Esophagus squamous epithelium (tissue), 5 donors: Measurements from ENCODE around the gene ADD3. TPM values are rescaled to one million over a fixed set of nuclear protein-coding genes. Genes with fewer than 3 reads are reported as not detected.

Experiments
- DNase-seq: peaks from one replicate; lab custom pipeline; 2025; lab: John Stamatoyannopoulos, UW
- H3K27ac ChIP-seq, 4 donors: fragments of 200-600 bp; sonication (generic); one replicate each; pipeline ENCODE4 v1.5.1; 2016 to 2019; ENCODE audit warnings: mild to moderate bottlenecking in 1 of 4
- H3K27me3 ChIP-seq, 4 donors: fragments of 200-600 bp; sonication (generic); 1 replicate in 3 of 4; 2 replicates in 1 of 4; pipeline versions ENCODE4 v1.5.1 to v1.6.0; 2017 to 2021; ENCODE audit warnings: antibody characterized with exemption in 1 of 4
- H3K36me3 ChIP-seq, 3 donors: fragments of 200-600 bp; sonication (generic); one replicate each; pipeline ENCODE4 v1.5.1; 2016 to 2019
- H3K4me1 ChIP-seq, 3 donors: fragments of 200-600 bp; sonication (generic); one replicate each; pipeline ENCODE4 v1.5.1; 2017 to 2019
- H3K4me3 ChIP-seq, 4 donors: fragments of 200-600 bp; sonication (generic); 1 replicate in 3 of 4; 2 replicates in 1 of 4; pipeline ENCODE4 v1.5.1; 2016 to 2019; ENCODE audit warnings: mild to moderate bottlenecking in 2 of 4, moderate library complexity in 1 of 4
- H3K9me3 ChIP-seq, 3 donors: fragments of 200-600 bp; sonication (generic); one replicate each; pipeline ENCODE4 v1.5.1; 2016 to 2019
- CTCF ChIP-seq, 6 experiments: fragments of 450-650 bp in 4 of 6; fragments of 200-600 bp in 2 of 6; sonication (generic) in 2 of 6; IDR thresholded peaks; one replicate each; pipeline ENCODE4 v1.5.1; 2016 to 2019; ENCODE audit warnings: antibody characterized with exemption in 6 of 6, mild to moderate bottlenecking in 4 of 6, moderate library complexity in 4 of 6
- POLR2A ChIP-seq, 4 donors: fragments of 450-650 bp; IDR thresholded peaks; one replicate each; pipeline ENCODE4 v1.6.1; 2017; ENCODE audit warnings: antibody characterized with exemption in 4 of 4, mild to moderate bottlenecking in 4 of 4, moderate library complexity in 3 of 4
- WGBS, 2 donors: methylation state at CpG; one replicate each; pipeline ENCODE4 v1.1.5; 2018; 5-methylcytosine and 5-hydroxymethylcytosine counted together
- intact Hi-C: fragments of 100-400 bp; cut with DNase I; formaldehyde crosslinking; loops from one replicate; pipeline ENCODE4 v1.15.0; 2022
- total RNA-seq, 4 donors: library from RNA; depleted of rRNA; stranded (reverse); fragments of >200 nt; gene quantifications; one replicate each; pipeline ENCODE4 v1.1.0, GENCODE V29; 2016
- donor health status: DM: yes; HTN: yes; CAD: no.

ADD3 gene
- total RNA-seq, 4 donors from 2014 or later, result 52.5 to 214 (median 145) TPM

GRCh38 chr10:110144507-110144906, 136.7 kb downstream of the ADD3 start:
- Histone ChIP-seq H3K9me3 (no peaks in the 10 kb centered on the region), H3K27me3 (peaks cover 0 to 25% (median 0%) of the 10 kb centered on the region in 4 donors), H3K4me1 (no peaks in the 10 kb centered on the region), H3K36me3 (no peaks in the 10 kb centered on the region), H3K4me3 (no peak overlapping the region), H3K27ac (no peak overlapping the region)
- DNase-seq, result no peak
- intact Hi-C loops, result loop anchor here (10.0 kb wide), 1 partner anchor 60 kb away; the partner anchor contains the start of gene MXI1
- WGBS, 2 donors, result 56 to 74% methylated on average over 1 of the region's 1 CpG
- TF ChIP-seq POLR2A (IDR thresholded peaks at IDR 0.05) (no peak), CTCF (IDR thresholded peaks at IDR 0.05) (no peak)

GRCh38 chr10:110147961-110148360, 140.2 kb downstream of the ADD3 start:
- Histone ChIP-seq H3K9me3 (no peaks in the 10 kb centered on the region), H3K36me3 (no peaks in the 10 kb centered on the region), H3K4me3 (no peak overlapping the region), H3K27me3 (peaks cover 0 to 47% (median 1%) of the 10 kb centered on the region in 4 donors), H3K4me1 (peaks cover 0 to 8% (median 0%) of the 10 kb centered on the region in 3 donors), H3K27ac (no peak overlapping the region)
- intact Hi-C loops, result loop anchor here (10.0 kb wide), 1 partner anchor 57 kb away; the partner anchor contains the start of gene MXI1
- DNase-seq, result no peak
- WGBS, 2 donors, result 44 to 52% methylated on average over 8 of the region's 8 CpGs
- TF ChIP-seq POLR2A (IDR thresholded peaks at IDR 0.05) (no peak), CTCF (IDR thresholded peaks at IDR 0.05) (no peak)

- intact Hi-C loops, result loop anchor here (10.0 kb wide), 1 partner anchor 56 kb away; the partner anchor contains the start of gene MXI1
- TF ChIP-seq POLR2A (IDR thresholded peaks at IDR 0.05) (no peak), CTCF (IDR thresholded peaks at IDR 0.05) (no peak)
- WGBS, 2 donors, result 69 to 90% methylated on average over 2 to 7 of the region's 8 CpGs
These were observed 141.5 kb downstream of the ADD3 start for GRCh38 chr10:110149259-110149658.

GRCh38 chr10:110150046-110150445, 142.3 kb downstream of the ADD3 start:
- 69 to 94% methylated on average over 2 to 4 of the region's 4 CpGs for whole genome bisulfite sequencing, 2 donors

More at GRCh38 chr10:110149259-110149658, 141.5 kb downstream of the ADD3 start:
- no peaks in the 10 kb centered on the region for H3K9me3 ChIP-seq
- H3K4me3 ChIP-seq, result no peak overlapping the region
- peaks cover 0 to 8% (median 0%) of the 10 kb centered on the region in 3 donors for H3K4me1 ChIP-seq
- H3K27me3 ChIP-seq, result peaks cover 0 to 51% (median 1%) of the 10 kb centered on the region in 4 donors
- no peaks in the 10 kb centered on the region for H3K36me3 ChIP-seq
- no peak for DNase-seq
- H3K27ac ChIP-seq, result no peak overlapping the region

More at GRCh38 chr10:110150046-110150445, 142.3 kb downstream of the ADD3 start:
- TF ChIP-seq CTCF (IDR thresholded peaks at IDR 0.05), result no peak
- no peak for TF ChIP-seq POLR2A (IDR thresholded peaks at IDR 0.05)
- H3K27me3 ChIP-seq, result peaks cover 0 to 55% (median 1%) of the 10 kb centered on the region in 4 donors
- no peaks in the 10 kb centered on the region for H3K36me3 ChIP-seq
- no peaks in the 10 kb centered on the region for H3K9me3 ChIP-seq
- H3K4me1 ChIP-seq, result peaks cover 0 to 8% (median 0%) of the 10 kb centered on the region in 3 donors
- DNase-seq, result no peak
- H3K27ac ChIP-seq, result no peak overlapping the region
- intact Hi-C loops, result no loop called here
- H3K4me3 ChIP-seq, result no peak overlapping the region
